HepG2 (cell line): Measurements from ENCODE around the gene POU3F1. TPM values are rescaled to one million over a fixed set of nuclear protein-coding genes. Genes with fewer than 3 reads are reported as not detected.
A peak's percentile ranks its signal among the peaks of the same experiment; 100 is the strongest.

Experiments
- FOXA3 ChIP-seq: IDR thresholded peaks from 2 replicates; pipeline ENCODE4 v1.6.1; 2016; ENCODE audit warnings: missing genetic modification reagents, missing compliant biosample characterization
- NFYC ChIP-seq: IDR thresholded peaks from 2 replicates; pipeline ENCODE4 v1.6.1; 2016; ENCODE audit warnings: missing genetic modification reagents, missing compliant biosample characterization
- PHB2 ChIP-seq: fragments of 450-650 bp; IDR thresholded peaks from 2 replicates; pipeline ENCODE4 v1.6.1; 2018; ENCODE audit not compliant: partially characterized antibody
- PHF20 ChIP-seq: sonication (generic); formaldehyde crosslinking; IDR thresholded peaks from 2 replicates; pipeline ENCODE4 v1.5.0; 2020; ENCODE audit warnings: mild to moderate bottlenecking, missing genetic modification reagents
- REXO4 ChIP-seq: sonication (generic); formaldehyde crosslinking; IDR thresholded peaks from 2 replicates; pipeline ENCODE4 v1.8.0; 2022; ENCODE audit warnings: missing genetic modification reagents, mild to moderate bottlenecking, borderline replicate concordance
- ZFYVE20 ChIP-seq: sonication (generic); formaldehyde crosslinking; IDR thresholded peaks from 2 replicates; pipeline ENCODE4 v1.8.0; 2023; ENCODE audit warnings: low read depth, mild to moderate bottlenecking, moderate library complexity, missing genetic modification reagents, borderline replicate concordance
- ZNF256 ChIP-seq: sonication (generic); formaldehyde crosslinking; conservative IDR thresholded peaks from 2 replicates; pipeline ENCODE4 v1.4.0; 2020; ENCODE audit warnings: missing genetic modification reagents
- ZNF44 ChIP-seq: sonication (generic); formaldehyde crosslinking; IDR thresholded peaks from 2 replicates; pipeline ENCODE4 v1.5.1; 2020; ENCODE audit warnings: mild to moderate bottlenecking, missing genetic modification reagents
- ZNF703 ChIP-seq: sonication (generic); formaldehyde crosslinking; IDR thresholded peaks from 2 replicates; pipeline ENCODE4 v1.5.1; 2020; ENCODE audit warnings: missing genetic modification reagents, mild to moderate bottlenecking, moderate library complexity, borderline replicate concordance
- polyA plus RNA-seq, 8 experiments: library from polyadenylated mRNA; depleted of rRNA in 3 of 8; stranded (reverse) in 7 of 8; unstranded in 1 of 8; fragments of >200 nt; fragmentation: Illumina TruSeq in 4 of 8; extraction: Trizol in 4 of 8; gene quantifications; 2 replicates each; pipeline versions ENCODE4 v1.2.1 to v1.2.3, GENCODE V29; 2011 to 2016; ENCODE audit warnings: low read depth in 4 of 8, missing spikeins in 1 of 8, mixed read lengths in 1 of 8; ENCODE audit not compliant: insufficient read depth in 1 of 8
- total RNA-seq, 5 experiments: library from RNA; depleted of rRNA; stranded (reverse); fragments of >200 nt; fragmentation: Illumina TruSeq; extraction: Trizol; gene quantifications; 2 replicates each; pipeline ENCODE4 v1.2.3, GENCODE V29; 2016; ENCODE audit warnings: low read depth in 1 of 5
- TF ChIP-seq, protein P1 (sequence below): sonication (generic); formaldehyde crosslinking; IDR thresholded peaks from 2 replicates; pipeline ENCODE4 v1.8.0; 2022; ENCODE audit warnings: mild to moderate bottlenecking, missing genetic modification reagents
- TF ChIP-seq, protein P2 (sequence below): sonication (generic); formaldehyde crosslinking; IDR thresholded peaks from 2 replicates; pipeline ENCODE4 v1.9.0; 2022; ENCODE audit warnings: missing genetic modification reagents, mild to moderate bottlenecking, borderline replicate concordance
- TF ChIP-seq, protein P3 (sequence below): sonication (generic); formaldehyde crosslinking; IDR thresholded peaks from 2 replicates; pipeline ENCODE4 v1.5.1; 2020; ENCODE audit warnings: missing genetic modification reagents, mild to moderate bottlenecking, borderline replicate concordance
- TF ChIP-seq, protein P4 (sequence below): sonication (generic); formaldehyde crosslinking; IDR thresholded peaks from 2 replicates; pipeline ENCODE4 v1.8.1; 2022; ENCODE audit warnings: mild to moderate bottlenecking, missing genetic modification reagents
- TF ChIP-seq, protein P5 (sequence below): sonication (generic); formaldehyde crosslinking; IDR thresholded peaks from 2 replicates; pipeline ENCODE4 v1.8.1; 2023; ENCODE audit warnings: mild to moderate bottlenecking, missing genetic modification reagents, borderline replicate concordance
- TF ChIP-seq, protein P6 (sequence below): IDR thresholded peaks from 2 replicates; pipeline ENCODE4 v1.6.1; 2016
- TF ChIP-seq, protein P7 (sequence below): sonication (generic); formaldehyde crosslinking; IDR thresholded peaks from 2 replicates; pipeline ENCODE4 v1.4.0; 2020; ENCODE audit warnings: missing genetic modification reagents, borderline replicate concordance
- TF ChIP-seq, protein P8 (sequence below): sonication (generic); formaldehyde crosslinking; IDR thresholded peaks from 2 replicates; pipeline ENCODE4 v1.4.0; 2020; ENCODE audit warnings: missing genetic modification reagents

The POU3F1 gene
- total and polyA plus RNA-seq, 2 of the 13 experiments (the other 11 are each of a cell fraction or from before 2014, with no cell fraction given) = not detected

DNA sequence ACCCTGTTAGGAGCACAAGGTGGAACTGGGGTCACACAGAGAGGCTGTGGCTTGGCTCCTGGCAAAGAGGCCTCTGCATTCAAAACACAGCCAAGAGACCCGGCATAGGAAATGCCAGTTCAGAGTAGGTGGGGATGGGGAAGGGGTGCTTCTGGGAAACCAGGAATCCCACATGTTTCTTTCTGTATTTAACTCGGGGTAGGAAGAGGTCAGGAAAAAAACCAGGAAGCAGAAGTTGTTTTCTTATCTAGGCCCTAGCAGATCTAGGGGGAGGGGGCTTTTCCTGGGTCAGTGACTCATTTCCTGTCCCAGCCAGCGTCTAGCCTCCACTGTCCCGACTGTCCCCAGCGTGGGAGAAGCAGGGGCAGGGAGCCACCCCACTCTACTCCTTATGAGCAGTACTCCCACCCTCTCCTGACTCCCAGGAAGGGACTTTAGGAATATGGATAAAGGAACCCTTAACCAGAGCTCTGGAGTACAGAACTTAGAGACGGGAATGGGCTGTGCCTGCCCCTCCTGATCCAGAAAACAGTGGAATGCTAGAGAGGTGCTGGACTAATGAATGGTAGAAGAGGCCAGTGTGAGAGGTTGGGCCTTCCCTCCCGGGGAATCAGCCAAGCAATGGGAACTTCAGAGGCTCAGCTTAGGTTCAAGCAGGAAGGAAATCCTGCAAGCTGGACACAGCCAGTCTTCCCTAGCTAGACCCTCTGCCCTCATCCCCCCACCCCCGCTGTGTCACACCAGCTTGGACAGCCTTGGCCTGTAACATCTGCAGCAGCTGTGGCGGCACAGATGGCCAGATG is 47.0 kb downstream of the POU3F1 start (continued):
- TF ChIP-seq, protein P1, sequence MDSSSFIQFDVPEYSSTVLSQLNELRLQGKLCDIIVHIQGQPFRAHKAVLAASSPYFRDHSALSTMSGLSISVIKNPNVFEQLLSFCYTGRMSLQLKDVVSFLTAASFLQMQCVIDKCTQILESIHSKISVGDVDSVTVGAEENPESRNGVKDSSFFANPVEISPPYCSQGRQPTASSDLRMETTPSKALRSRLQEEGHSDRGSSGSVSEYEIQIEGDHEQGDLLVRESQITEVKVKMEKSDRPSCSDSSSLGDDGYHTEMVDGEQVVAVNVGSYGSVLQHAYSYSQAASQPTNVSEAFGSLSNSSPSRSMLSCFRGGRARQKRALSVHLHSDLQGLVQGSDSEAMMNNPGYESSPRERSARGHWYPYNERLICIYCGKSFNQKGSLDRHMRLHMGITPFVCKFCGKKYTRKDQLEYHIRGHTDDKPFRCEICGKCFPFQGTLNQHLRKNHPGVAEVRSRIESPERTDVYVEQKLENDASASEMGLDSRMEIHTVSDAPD (CRISPR knock-in tag) = no peak
- no peak for TF ChIP-seq REXO4
- TF ChIP-seq, protein P2, sequence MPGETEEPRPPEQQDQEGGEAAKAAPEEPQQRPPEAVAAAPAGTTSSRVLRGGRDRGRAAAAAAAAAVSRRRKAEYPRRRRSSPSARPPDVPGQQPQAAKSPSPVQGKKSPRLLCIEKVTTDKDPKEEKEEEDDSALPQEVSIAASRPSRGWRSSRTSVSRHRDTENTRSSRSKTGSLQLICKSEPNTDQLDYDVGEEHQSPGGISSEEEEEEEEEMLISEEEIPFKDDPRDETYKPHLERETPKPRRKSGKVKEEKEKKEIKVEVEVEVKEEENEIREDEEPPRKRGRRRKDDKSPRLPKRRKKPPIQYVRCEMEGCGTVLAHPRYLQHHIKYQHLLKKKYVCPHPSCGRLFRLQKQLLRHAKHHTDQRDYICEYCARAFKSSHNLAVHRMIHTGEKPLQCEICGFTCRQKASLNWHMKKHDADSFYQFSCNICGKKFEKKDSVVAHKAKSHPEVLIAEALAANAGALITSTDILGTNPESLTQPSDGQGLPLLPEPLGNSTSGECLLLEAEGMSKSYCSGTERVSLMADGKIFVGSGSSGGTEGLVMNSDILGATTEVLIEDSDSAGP = no peak
- TF ChIP-seq ZFYVE20 (CRISPR knock-in tag) = no peak
- TF ChIP-seq ZNF44 (CRISPR knock-in tag) = no peak
- no peak for TF ChIP-seq PHB2
- TF ChIP-seq, protein P3, sequence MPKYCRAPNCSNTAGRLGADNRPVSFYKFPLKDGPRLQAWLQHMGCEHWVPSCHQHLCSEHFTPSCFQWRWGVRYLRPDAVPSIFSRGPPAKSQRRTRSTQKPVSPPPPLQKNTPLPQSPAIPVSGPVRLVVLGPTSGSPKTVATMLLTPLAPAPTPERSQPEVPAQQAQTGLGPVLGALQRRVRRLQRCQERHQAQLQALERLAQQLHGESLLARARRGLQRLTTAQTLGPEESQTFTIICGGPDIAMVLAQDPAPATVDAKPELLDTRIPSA (CRISPR knock-in tag) = no peak
- TF ChIP-seq, protein P4, sequence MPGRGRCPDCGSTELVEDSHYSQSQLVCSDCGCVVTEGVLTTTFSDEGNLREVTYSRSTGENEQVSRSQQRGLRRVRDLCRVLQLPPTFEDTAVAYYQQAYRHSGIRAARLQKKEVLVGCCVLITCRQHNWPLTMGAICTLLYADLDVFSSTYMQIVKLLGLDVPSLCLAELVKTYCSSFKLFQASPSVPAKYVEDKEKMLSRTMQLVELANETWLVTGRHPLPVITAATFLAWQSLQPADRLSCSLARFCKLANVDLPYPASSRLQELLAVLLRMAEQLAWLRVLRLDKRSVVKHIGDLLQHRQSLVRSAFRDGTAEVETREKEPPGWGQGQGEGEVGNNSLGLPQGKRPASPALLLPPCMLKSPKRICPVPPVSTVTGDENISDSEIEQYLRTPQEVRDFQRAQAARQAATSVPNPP = no peak
- TF ChIP-seq FOXA3 (CRISPR knock-in tag) = no peak
- TF ChIP-seq, protein P5, sequence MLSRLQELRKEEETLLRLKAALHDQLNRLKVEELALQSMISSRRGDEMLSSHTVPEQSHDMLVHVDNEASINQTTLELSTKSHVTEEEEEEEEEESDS (CRISPR knock-in tag) = no peak
- TF ChIP-seq, protein P6, sequence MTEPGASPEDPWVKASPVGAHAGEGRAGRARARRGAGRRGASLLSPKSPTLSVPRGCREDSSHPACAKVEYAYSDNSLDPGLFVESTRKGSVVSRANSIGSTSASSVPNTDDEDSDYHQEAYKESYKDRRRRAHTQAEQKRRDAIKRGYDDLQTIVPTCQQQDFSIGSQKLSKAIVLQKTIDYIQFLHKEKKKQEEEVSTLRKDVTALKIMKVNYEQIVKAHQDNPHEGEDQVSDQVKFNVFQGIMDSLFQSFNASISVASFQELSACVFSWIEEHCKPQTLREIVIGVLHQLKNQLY = no peak
- TF ChIP-seq, protein P7, sequence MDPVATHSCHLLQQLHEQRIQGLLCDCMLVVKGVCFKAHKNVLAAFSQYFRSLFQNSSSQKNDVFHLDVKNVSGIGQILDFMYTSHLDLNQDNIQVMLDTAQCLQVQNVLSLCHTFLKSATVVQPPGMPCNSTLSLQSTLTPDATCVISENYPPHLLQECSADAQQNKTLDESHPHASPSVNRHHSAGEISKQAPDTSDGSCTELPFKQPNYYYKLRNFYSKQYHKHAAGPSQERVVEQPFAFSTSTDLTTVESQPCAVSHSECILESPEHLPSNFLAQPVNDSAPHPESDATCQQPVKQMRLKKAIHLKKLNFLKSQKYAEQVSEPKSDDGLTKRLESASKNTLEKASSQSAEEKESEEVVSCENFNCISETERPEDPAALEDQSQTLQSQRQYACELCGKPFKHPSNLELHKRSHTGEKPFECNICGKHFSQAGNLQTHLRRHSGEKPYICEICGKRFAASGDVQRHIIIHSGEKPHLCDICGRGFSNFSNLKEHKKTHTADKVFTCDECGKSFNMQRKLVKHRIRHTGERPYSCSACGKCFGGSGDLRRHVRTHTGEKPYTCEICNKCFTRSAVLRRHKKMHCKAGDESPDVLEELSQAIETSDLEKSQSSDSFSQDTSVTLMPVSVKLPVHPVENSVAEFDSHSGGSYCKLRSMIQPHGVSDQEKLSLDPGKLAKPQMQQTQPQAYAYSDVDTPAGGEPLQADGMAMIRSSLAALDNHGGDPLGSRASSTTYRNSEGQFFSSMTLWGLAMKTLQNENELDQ (CRISPR knock-in tag) = no peak
- no peak for TF ChIP-seq ZNF256 (CRISPR knock-in tag)
- TF ChIP-seq PHF20 (CRISPR knock-in tag) = peak; percentile 49; the same call in 1 of the 2 replicates
- TF ChIP-seq, protein P8, sequence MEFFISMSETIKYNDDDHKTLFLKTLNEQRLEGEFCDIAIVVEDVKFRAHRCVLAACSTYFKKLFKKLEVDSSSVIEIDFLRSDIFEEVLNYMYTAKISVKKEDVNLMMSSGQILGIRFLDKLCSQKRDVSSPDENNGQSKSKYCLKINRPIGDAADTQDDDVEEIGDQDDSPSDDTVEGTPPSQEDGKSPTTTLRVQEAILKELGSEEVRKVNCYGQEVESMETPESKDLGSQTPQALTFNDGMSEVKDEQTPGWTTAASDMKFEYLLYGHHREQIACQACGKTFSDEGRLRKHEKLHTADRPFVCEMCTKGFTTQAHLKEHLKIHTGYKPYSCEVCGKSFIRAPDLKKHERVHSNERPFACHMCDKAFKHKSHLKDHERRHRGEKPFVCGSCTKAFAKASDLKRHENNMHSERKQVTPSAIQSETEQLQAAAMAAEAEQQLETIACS = no peak
- TF ChIP-seq NFYC (CRISPR knock-in tag) = no peak
- TF ChIP-seq ZNF703 = no peak
